ENCODE results near the gene LRRC45.

LRRC45 gene

DNA sequence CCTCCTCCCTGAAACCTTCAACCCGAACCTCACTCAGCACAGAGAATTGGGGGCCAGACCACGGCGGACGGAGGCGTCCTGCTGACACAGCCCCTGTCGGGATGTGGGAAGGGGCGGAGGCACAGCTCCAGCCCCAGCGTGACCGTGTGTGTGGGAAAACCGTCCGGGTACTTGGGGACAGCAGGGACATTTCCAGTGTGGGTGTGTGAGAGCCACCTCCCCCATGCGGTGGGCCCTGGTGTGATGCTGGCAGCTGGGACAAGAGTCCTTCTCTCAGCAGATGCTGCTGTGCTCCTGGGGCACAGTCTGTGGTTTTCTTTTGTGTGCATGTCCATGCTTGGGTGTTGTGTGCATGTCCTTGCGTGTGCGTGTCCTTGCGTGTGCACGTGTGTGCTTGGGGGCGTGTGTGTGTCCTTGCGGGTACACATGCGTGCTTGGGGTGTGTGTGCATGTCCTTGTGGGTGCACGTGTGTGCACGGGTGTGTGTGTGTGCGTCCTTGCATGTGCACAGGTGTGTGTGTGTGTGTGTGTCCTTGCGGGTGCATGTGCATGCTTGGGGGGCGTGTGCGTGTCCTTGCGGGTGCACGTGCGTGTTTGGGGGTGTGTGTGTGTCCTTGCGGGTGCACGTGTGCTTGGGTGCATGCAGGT is 17.3 kb upstream of the LRRC45 start:
- TF ChIP-seq, protein P1, sequence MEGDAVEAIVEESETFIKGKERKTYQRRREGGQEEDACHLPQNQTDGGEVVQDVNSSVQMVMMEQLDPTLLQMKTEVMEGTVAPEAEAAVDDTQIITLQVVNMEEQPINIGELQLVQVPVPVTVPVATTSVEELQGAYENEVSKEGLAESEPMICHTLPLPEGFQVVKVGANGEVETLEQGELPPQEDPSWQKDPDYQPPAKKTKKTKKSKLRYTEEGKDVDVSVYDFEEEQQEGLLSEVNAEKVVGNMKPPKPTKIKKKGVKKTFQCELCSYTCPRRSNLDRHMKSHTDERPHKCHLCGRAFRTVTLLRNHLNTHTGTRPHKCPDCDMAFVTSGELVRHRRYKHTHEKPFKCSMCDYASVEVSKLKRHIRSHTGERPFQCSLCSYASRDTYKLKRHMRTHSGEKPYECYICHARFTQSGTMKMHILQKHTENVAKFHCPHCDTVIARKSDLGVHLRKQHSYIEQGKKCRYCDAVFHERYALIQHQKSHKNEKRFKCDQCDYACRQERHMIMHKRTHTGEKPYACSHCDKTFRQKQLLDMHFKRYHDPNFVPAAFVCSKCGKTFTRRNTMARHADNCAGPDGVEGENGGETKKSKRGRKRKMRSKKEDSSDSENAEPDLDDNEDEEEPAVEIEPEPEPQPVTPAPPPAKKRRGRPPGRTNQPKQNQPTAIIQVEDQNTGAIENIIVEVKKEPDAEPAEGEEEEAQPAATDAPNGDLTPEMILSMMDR (IDR thresholded peaks at IDR 0.05; ENCODE audit: borderline replicate concordance, insufficient read depth, low read depth, low read length) = no peak
- no peak overlapping the region for H3K4me3 ChIP-seq (ENCODE audit: low read depth, low read length)

DNA sequence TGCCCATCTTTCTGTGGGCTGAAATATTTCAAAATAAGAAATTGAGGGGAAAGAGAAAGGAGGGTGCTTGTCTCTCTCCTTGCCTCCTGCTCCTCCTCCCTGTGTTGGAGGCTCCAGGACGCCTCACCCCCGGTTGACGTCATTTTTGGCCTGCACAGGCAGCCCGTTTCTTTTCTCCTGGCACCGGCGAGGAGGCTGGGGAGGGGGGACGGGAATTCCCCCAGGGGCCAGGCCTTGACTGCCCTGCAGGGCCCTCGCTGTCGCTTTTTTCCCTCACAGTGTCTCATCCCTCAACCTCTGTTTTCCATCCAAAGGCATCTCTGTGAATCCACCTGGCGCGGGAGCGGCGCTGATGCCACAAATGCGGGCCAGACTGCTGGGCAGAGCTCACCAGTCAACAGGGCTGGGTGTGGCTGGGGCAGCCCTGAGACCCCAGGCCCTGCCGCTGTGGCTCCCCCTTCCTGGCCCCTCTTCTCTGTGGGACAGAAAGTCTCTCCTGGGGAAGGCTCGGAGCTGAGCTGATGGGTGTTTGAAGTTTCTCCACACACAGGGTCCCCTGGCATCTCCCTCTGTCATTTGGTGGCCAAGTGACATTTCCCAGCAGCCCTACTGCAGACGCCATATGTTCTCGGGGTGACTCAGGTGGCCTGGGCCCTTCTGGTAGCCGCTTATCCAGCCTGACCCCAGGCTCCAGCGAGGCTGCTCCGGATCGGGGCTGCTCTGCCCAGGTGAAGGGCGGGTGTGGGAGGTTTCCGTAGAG is 16.5 kb upstream of the LRRC45 start:
- TF ChIP-seq, protein P1 (IDR thresholded peaks at IDR 0.05; ENCODE audit: borderline replicate concordance, insufficient read depth, low read depth, low read length) = no peak
- no peak overlapping the region for H3K4me3 ChIP-seq (ENCODE audit: low read depth, low read length)

DNA sequence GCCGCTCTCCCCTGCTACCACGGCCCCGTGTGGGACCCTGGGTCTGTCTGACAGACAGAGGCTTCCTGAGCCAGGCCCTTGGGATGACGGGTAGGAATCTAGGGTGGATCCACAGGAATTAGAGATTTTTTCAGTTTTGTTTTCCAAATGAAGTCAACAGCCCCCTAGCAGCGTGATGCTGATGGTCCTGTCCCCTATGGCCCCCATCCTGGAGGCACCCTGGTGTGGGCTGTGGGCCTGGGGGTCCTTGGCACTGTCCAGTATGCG is 15.9 kb upstream of the LRRC45 start:
- TF ChIP-seq, protein P1 (IDR thresholded peaks at IDR 0.05; ENCODE audit: borderline replicate concordance, insufficient read depth, low read depth, low read length) = no peak
- no peak overlapping the region for H3K4me3 ChIP-seq (ENCODE audit: low read depth, low read length)

DNA sequence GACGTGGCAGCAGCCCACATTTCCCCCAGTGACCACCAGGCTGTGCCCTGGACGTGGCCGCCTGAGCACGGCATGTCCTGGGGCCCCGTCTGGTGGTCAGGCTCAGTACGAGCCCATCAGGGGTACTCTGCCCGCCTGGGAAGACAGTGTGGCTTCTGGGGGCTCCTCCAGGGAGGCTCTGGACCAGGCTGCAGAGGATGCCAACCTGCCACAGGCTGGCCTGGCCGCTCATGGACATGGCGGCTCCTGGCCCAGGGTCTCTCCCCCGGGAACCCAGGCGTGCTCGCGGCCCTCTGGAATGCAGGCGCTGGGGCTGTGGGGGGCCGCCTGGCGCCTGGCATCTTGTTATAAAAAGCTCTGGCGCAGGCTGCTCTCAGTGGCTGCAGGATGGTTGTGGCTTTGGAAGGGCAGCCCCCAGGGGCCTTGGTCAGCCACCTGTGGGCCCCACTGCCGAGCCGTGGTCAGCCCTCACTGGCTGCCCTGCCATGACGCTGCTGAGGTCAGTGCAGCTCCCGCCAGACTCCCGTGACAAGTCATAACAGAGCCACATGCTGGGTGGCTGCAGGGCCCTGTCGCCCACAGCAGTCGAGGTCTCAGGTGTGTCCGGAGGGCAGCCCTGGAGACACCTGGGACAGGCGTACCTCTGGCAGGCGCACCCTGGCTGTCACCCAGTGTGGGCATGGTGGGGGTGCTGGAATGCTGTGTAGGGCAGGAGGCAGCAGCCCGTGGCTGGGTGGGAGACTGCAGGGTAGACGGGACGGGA is 15.4 kb upstream of the LRRC45 start:
- H3K4me3 ChIP-seq (ENCODE audit: low read depth, low read length) = no peak overlapping the region
- TF ChIP-seq, protein P1 (IDR thresholded peaks at IDR 0.05; ENCODE audit: borderline replicate concordance, insufficient read depth, low read depth, low read length) = no peak

DNA sequence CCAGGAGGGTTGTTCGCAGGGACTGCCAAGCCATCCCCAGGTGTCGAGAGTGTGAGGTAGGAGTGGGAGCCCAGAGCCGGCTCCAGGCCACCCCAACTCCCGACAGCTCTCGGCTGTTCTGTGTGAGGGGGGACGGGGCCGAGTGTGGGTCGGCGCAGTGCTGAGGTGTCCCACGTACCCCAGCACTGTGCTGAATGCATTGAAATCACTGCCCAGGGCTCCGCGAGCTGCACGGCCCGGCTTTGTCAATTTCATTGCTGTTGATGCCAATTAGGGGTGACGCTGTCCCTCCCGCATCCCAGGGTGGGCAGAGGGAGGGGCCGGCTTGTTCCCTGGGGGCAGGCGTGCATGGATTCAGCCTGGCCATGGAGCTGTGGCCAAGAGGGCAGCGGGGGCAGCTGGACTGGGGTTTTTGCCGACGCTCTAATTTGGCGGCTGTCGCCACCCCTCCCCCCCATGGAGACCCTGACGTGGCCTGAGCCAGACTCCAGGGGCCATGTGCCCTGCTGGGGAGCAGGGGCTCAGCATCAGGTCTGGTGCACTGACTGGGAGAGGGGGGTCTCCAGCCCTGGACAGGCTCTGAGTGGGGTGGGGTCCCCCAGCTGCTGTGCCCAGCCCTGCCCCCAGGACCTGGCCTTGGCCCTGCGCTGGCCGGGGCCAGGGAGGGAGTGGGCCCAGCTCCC is 14.7 kb upstream of the LRRC45 start:
- H3K4me3 ChIP-seq (ENCODE audit: low read depth, low read length) = no peak overlapping the region
- TF ChIP-seq, protein P1 (IDR thresholded peaks at IDR 0.05; ENCODE audit: borderline replicate concordance, insufficient read depth, low read depth, low read length) = no peak

DNA sequence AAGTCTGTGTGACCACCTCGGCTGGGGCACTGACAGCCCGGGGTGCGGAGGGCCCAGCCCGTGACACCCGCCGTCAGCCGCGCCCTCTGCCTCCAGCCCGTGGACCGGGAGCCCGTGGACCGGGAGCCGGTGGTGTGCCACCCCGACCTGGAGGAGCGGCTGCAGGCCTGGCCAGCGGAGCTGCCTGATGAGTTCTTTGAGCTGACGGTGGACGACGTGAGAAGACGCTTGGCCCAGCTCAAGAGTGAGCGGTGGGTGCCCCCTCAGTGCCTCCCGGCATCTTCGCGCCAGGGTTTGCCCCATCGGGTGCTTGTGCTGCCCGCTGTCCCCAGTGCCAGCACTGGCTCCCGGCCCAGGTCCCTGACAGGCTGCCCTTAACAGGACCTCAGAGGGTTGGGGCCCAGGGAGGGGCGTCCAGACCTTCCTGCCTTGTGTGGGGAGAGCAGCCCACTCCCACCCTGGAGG is 14.1 kb upstream of the LRRC45 start:
- TF ChIP-seq, protein P1 (IDR thresholded peaks at IDR 0.05; ENCODE audit: borderline replicate concordance, insufficient read depth, low read depth, low read length) = no peak
- no peak overlapping the region for H3K4me3 ChIP-seq (ENCODE audit: low read depth, low read length)

All from GM12875 (cell line).